EL (cell line): Measurements from ENCODE around the gene CTBS.

Experiments
- DNase-seq: peaks from one replicate; pipeline ENCODE4 v3.0.0-alpha.2; 2016

Gene CTBS

GRCh38 chr1:84505493-84506001 is 68.7 kb downstream of the CTBS start:
- DNase-seq: no peak

GRCh38 chr1:84504580-84505492 is 69.4 kb downstream of the CTBS start:
- peak; percentile 68 for DNase-seq

GRCh38 chr1:84502927-84503326 is 71.3 kb downstream of the CTBS start:
- no peak for DNase-seq
